GM21381 (cell line): ENCODE data around the gene MYADM.
"Not testable (repeated sequence)": the region's sequence is repeated elsewhere in the genome, so short reads cannot be mapped to it uniquely, and the experiment has no call there.

Source experiments
- ATAC-seq: cut with Tn5 transposase; IDR thresholded peaks from one replicate; pipeline ENCODE4 v1.9.1; 2021; ENCODE audit warnings: mild to moderate bottlenecking, moderate library complexity; ENCODE audit not compliant: unreplicated experiment

MYADM gene

GRCh38 chr19:53868091-53868891 is 608 bp downstream of the MYADM start:
- no peak for ATAC-seq

DNA sequence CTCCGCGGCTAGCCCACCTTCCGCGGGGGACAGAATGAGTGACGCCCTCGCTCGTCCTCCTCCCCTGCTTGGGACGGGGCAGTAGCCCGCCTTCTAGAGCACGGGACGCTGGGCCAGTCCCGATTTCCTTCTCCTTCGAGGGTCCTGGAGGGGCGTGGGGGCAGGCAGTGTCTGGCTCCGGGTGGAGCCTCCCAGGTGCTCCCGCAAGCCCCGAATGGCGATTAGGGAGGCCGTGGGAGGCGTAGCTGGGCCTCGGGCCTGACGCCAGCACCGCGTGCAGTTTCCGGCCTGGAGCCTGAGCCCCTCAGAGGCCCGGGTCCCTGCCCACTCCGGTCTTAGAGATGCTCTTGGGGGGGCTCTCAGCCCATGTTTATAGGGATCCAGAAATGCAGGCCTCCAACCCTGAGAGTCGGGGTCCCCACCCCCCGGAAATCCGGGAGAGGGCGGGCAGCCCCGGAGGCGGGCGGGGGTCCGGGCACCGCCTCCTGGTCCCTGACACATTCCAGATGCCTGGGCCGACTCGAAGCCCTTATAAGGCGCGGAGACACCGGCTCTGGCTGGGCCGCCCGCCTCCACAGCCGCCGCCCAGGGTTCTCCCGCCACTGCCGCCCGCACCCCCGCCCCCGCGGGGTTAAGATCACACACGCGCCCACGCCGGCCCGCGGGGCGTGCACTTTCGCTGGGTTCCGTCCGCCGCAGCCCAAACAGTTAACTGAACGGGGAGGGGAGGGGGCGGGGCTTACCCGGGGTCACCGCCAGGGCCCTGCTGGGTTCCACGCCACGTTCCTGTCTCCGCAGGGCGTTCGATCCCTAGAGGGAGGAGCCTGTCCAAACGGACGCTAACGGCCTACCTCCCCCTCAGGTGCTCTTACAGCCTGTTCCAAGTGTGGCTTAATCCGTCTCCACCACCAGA is 1.5 kb downstream of the MYADM start:
- peak; percentile 46 for ATAC-seq

- ATAC-seq, result not testable (repeated sequence)
Observed at GRCh38 chr19:53869805-53870484, 2.3 kb downstream of the MYADM start.

DNA sequence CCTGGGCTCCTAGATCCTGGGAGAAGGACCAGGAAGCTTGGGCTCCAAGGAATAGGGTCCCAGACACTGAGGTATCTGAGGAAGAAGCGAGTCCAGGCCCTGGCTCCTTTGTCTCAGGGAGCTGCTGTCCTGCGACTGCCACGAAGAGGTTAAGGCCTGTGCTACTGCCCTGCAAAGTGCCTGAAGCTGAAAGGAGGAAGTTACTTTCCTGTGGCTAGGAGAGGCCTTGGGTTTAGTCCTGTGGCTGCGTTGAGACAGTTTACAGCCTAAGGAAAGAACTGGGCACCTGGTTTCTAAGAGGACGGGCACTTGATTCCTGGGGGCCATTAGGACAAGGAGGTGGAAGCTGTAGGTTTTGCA is 2.8 kb downstream of the MYADM start:
- ATAC-seq, result no peak

GRCh38 chr19:53871454-53871853 is 3.8 kb downstream of the MYADM start:
- no peak for ATAC-seq

GRCh38 chr19:53872762-53873161 is 5.1 kb downstream of the MYADM start:
- ATAC-seq, result no peak

- ATAC-seq, result no peak
Observed at GRCh38 chr19:53873773-53874605, 6.3 kb downstream of the MYADM start.

GRCh38 chr19:53874606-53874990 is 6.9 kb downstream of the MYADM start:
- no peak for ATAC-seq

DNA sequence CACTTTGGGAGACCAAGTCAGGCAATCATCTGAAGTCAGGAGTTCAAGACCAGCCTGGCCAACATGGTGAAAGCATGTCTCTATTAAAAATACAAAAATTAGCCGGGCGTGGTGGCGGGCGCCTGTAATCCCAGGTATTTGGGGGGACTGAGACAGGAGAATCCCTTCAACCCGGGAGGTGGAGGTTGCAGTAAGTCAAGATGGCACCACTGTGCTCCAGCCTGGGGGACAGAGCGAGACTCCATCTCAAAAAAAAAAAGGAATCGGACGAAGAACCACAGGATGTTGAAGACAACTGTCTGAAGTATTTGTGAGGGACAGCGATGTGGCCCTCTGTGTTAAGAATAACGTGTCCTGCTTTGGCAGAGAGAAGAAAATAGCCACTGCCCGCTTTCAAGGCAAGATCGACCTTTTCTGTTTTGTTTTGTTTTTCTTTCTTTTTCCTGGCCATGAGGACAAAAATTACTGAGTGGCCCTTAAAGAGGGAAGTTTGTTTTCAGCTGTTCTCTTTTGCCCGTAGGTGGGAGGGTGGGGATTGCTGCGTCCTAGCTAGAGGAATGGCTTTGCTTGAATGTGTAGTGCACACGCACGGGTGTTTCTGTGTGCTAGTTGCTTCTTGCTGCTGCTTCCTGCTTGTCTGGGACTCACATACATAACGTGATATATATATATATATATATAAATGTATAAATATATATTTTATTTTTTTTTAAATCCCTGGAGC is 8.1 kb downstream of the MYADM start:
- no peak for ATAC-seq

GRCh38 chr19:53876651-53877224 is 9.1 kb downstream of the MYADM start:
- no peak for ATAC-seq

GRCh38 chr19:53877361-53877766 is 9.7 kb downstream of the MYADM start:
- ATAC-seq, result no peak

DNA sequence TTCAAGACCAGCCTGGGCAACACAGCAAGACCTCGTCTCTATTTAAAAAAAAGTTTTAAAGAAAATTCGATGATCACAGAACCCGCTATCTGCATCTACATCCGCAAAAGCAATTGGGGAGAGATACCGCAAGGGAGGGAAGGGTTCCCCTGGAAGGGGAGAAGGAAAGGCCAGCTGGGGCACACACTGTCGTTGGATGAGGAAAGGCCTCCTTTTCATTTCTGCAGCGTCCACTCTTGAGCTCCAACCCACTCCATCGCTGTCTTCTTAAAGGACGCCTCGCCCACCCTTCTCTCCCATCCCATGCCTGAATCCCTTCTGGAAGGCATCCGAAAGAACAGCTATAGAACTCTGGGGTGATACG is 11.1 kb downstream of the MYADM start:
- no peak for ATAC-seq

DNA sequence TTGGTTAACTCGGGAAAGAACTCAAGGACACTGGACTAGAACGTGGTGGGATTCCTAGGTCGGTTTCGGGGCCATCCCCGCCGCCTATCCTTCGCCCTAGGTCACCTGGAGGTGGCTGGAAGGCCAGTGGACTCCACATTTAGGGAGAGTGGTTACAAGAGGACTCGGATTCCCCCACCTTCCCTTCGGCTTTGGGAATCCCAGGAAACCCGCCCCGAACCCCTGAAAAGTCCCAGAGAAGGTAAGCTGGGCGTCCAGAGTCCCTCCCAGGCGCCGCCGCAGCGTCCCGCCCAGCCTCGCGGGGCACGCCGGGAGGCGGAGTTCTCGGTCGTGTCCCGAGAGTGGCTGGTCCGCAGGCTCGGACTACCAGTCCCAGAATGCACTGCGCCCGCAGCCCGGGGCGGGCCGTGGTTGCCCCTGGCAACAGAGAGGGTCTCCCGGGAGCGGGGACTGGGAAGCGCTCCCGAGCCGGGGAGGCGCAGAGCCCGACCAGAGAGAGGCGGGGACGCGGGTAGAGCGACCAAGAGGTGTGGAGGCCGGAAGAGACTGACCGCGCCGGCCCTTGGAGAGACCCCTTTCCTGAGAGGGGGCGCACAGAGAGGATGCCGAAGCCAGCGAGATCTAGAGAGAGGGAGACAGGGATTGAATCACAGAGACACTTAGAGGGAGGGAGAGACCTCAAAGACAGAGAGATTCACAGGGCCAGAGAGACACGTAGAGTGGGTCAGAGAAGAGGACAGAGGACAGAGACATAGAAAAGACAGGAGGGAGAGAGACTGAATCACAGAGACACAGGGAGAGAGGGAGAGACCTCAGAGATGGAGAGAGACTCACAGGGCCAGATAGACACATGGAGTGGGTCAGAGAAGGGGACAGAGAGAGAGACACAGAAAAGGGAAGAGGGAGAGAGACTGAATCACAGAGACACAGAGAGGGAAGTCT is 11.7 kb downstream of the MYADM start:
- ATAC-seq, result peak; percentile 89

DNA sequence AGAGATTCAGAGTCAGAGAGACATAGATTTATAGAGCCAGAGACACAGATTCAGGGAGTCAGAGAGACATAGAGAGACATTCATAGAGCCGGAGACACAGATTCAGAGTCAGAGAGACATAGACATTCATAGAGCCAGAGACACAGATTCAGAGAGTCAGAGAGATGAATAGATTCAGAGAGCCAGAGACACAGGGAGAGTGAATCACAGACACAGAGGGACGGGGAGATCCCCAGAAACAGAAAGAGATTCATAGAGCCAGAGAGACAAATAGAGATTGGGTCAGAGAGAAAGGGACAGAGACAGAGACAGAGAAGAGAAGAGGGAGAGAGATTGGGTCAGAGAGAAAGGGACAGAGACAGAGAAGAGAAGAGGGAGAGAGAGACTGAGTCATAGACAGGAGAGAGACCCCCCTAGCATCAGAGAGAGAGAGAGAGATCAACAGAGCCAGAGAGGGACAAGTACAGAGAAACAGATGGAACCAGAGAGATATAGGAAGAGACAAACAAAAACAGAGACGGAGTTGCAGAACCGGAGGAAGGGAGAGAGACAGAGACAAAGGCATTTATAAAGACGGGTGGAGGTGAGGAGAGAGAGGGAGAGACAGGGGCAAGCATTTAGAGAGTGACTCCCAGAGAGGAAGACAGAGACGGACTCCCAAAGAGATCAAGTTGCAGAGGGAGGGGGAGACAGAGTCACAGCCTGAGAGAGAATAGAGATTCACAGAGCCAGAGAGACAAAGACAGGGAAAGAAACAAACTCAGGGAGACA is 13.2 kb downstream of the MYADM start:
- ATAC-seq, result no peak

- no peak for ATAC-seq
Observed at GRCh38 chr19:53881482-53882390, 14.1 kb downstream of the MYADM start, which contains the start of gene PRKCG. Gene PRKCG (plus strand): TSS chr19:53882197. CDS start chr19:53882495, 298 bp downstream.

GRCh38 chr19:53882391-53883050 is 14.8 kb downstream of the MYADM start:
- no peak for ATAC-seq
